HepG2 (cell line): Measurements from ENCODE around the gene ST6GAL2.

Experiments used
- ERF ChIP-seq: IDR thresholded peaks from 2 replicates; pipeline ENCODE4 v1.6.1; 2018; ENCODE audit warnings: missing biosample characterization, missing genetic modification reagents
- FOXJ3 ChIP-seq: sonication (generic); formaldehyde crosslinking; IDR thresholded peaks from 2 replicates; pipeline ENCODE4 v1.4.0; 2020; ENCODE audit warnings: missing genetic modification reagents, mild to moderate bottlenecking, borderline replicate concordance
- MBNL3 ChIP-seq: fragments of 250-450 bp; sonication (Bioruptor Pico); conservative IDR thresholded peaks from 2 replicates; pipeline ENCODE4 v1.8.0; 2022; ENCODE audit warnings: mild to moderate bottlenecking, inconsistent platforms
- POLR2A ChIP-seq, 2 experiments: IDR thresholded peaks; 2 replicates each; pipeline ENCODE4 v1.6.1; 2011; ENCODE audit warnings: low read depth in 2 of 2, low read length in 2 of 2, mild to moderate bottlenecking in 1 of 2, moderate library complexity in 1 of 2; ENCODE audit not compliant: insufficient read depth in 1 of 2
- RERE ChIP-seq: IDR thresholded peaks from 2 replicates; pipeline ENCODE4 v1.6.1; 2016; ENCODE audit warnings: low read depth, missing genetic modification reagents, missing compliant biosample characterization
- ZBTB49 ChIP-seq: sonication (generic); formaldehyde crosslinking; IDR thresholded peaks from 2 replicates; pipeline ENCODE4 v1.4.0; 2020; ENCODE audit warnings: missing genetic modification reagents, borderline replicate concordance
- TF ChIP-seq, protein P1 (sequence below): sonication (generic); formaldehyde crosslinking; IDR thresholded peaks from 2 replicates; pipeline ENCODE4 v1.5.0; 2020; ENCODE audit warnings: mild to moderate bottlenecking, missing genetic modification reagents, moderate library complexity
- TF ChIP-seq, protein P2 (sequence below): sonication (generic); formaldehyde crosslinking; IDR thresholded peaks from 2 replicates; pipeline ENCODE4 v1.5.0; 2020; ENCODE audit warnings: missing genetic modification reagents

DNA sequence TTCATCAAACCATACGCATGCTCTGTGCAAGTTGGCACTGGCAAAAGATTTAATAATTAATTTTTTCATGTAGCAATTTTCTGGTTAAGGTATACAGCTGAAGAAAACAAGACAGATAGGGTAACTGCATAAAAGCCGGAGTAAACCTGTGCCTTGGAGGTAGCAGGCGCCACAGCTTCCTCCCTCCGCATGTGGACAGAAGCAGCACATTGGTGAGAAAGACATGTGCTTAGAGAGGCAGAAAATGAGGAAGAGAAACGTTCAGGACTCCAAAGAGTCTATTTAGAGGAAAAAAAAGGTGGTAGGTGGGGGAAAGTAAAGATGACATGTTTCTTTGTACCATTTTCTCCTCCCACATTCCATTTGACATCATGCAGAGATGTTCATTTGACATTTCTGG lies 9.3 kb downstream of the ST6GAL2 start:
- TF ChIP-seq, protein P1, sequence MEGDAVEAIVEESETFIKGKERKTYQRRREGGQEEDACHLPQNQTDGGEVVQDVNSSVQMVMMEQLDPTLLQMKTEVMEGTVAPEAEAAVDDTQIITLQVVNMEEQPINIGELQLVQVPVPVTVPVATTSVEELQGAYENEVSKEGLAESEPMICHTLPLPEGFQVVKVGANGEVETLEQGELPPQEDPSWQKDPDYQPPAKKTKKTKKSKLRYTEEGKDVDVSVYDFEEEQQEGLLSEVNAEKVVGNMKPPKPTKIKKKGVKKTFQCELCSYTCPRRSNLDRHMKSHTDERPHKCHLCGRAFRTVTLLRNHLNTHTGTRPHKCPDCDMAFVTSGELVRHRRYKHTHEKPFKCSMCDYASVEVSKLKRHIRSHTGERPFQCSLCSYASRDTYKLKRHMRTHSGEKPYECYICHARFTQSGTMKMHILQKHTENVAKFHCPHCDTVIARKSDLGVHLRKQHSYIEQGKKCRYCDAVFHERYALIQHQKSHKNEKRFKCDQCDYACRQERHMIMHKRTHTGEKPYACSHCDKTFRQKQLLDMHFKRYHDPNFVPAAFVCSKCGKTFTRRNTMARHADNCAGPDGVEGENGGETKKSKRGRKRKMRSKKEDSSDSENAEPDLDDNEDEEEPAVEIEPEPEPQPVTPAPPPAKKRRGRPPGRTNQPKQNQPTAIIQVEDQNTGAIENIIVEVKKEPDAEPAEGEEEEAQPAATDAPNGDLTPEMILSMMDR (CRISPR knock-in tag): no peak
- TF ChIP-seq ZBTB49 (CRISPR knock-in tag) (no peak), ERF (CRISPR knock-in tag) (no peak), MBNL3 (CRISPR knock-in tag) (no peak), FOXJ3 (CRISPR knock-in tag) (no peak), POLR2A (IDR thresholded peaks at IDR 0.05; ENCODE audit: insufficient read depth in 1 of 2, low read depth in 2 of 2, low read length in 2 of 2) (no peak), RERE (CRISPR knock-in tag) (no peak)
- TF ChIP-seq, protein P2, sequence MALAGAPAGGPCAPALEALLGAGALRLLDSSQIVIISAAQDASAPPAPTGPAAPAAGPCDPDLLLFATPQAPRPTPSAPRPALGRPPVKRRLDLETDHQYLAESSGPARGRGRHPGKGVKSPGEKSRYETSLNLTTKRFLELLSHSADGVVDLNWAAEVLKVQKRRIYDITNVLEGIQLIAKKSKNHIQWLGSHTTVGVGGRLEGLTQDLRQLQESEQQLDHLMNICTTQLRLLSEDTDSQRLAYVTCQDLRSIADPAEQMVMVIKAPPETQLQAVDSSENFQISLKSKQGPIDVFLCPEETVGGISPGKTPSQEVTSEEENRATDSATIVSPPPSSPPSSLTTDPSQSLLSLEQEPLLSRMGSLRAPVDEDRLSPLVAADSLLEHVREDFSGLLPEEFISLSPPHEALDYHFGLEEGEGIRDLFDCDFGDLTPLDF: no peak
